A204.1 (cell line): Measurements from ENCODE around the gene SIX3.

Experiments
- FAIRE-seq: peaks from 2 replicates; lab custom pipeline; 2012; peaks lifted over from hg19 to GRCh38; lab: Jason Lieb, UNC

Gene SIX3

GRCh38 chr2:44957656-44958327, 16.3 kb downstream of the SIX3 start:
- no peak for FAIRE-seq

DNA sequence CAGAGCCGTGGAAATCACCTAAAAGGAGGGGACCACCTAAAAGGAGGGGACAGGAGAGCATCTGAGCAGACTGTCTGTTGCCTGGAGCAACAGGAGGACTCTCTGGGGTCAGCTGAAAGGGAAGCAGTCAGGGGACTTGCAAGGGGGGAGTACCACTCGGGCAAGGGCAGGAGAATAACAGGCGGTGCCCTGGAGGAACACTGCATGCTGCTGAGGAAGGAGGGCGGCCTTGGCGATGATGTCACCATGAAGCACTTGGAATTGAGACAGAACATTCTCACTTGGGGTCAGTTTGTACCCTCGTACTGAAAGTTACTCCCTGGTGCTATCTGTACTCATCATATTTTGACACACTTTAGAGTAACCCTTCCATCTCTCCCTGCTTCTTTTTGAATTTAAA, 18.4 kb downstream of the SIX3 start:
- no peak for FAIRE-seq

GRCh38 chr2:44960871-44961270, 19.4 kb downstream of the SIX3 start:
- FAIRE-seq: no peak

GRCh38 chr2:44962176-44962695, 20.7 kb downstream of the SIX3 start:
- FAIRE-seq: no peak

DNA sequence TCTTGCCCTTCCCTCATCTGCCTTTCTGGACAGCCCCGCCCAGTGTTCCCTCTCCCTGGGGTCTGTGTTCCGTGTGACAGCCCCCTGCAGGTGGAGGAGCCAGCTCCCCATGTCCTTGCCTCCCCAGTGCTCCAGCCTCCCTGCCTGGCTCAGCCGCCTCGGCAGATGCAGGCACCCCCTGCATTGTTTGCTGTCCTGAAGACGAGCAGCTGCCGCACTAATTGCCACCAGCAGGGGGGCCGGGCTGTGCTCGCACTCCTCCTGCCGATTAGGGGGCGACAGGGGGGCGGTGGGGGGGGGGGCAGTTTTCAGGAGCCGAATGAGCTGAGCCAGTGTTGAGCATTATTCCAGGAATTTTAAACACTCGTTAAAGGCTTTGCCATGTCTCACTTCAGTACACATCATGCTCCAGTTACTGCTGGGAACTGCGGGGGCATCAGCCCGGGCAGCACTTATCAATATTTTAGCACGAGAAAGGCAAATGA, 23.3 kb downstream of the SIX3 start:
- FAIRE-seq: no peak

DNA sequence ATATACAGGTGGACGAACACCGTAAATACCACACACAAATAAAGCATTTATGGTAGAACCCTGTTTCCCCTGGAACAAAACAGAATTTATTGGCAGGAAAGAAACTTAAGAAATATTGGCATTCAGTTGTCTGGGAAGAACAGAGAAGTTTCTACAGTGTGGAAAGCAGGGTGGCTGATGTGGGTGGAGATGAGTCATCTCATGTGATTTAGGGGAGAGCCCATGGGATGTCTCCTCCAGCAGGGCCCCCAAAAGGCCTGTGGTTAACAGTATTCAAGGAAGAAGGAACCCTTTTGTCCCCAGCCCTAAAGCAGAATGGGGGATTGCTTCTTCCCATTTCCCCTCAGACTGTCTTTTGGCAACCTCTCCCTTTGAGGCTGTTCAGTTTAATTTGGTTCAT, 24.2 kb downstream of the SIX3 start:
- FAIRE-seq: no peak

GRCh38 chr2:44967056-44967455, 25.6 kb downstream of the SIX3 start:
- FAIRE-seq: no peak

GRCh38 chr2:44967727-44968432, 26.4 kb downstream of the SIX3 start:
- no peak for FAIRE-seq

GRCh38 chr2:44969936-44970335, 28.4 kb downstream of the SIX3 start:
- FAIRE-seq: no peak

GRCh38 chr2:44970846-44971450, 29.4 kb downstream of the SIX3 start:
- no peak for FAIRE-seq

DNA sequence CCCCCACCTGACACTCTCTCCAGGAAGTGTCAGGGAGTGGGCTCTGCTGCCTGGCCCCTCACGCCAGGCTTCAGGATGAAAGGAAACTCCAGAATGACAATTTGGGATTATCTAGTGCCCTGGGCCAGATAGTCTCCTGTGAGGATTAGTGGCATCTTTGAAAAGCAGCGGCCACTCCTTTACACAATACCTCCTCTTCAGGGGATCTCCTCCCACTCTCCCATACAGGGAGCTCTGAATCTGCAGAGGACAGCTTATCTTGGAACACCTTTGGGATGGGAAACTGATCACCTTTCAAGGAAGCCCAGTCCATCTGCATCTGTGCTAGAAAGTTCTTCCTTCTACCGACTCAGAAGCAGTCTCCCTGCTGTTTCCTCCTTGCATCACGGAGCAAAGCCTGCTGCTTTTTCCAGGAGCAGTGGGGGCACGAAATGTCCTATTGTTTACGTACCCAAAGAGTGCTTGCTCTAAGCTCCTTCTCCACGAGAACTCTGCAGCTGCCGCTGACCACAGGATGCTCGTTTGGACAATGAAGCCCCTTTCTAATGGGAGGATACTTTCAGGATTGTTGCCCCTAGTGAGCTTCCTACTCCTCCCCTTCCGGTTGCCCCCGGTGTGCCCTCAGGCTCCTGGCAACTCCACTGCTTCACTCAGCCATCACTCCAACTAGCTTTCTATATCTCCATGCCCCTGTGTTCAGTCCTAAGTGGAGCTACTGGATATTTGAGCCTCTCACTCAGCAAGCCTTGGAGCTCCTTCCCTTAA, 31.5 kb downstream of the SIX3 start:
- FAIRE-seq: no peak

DNA sequence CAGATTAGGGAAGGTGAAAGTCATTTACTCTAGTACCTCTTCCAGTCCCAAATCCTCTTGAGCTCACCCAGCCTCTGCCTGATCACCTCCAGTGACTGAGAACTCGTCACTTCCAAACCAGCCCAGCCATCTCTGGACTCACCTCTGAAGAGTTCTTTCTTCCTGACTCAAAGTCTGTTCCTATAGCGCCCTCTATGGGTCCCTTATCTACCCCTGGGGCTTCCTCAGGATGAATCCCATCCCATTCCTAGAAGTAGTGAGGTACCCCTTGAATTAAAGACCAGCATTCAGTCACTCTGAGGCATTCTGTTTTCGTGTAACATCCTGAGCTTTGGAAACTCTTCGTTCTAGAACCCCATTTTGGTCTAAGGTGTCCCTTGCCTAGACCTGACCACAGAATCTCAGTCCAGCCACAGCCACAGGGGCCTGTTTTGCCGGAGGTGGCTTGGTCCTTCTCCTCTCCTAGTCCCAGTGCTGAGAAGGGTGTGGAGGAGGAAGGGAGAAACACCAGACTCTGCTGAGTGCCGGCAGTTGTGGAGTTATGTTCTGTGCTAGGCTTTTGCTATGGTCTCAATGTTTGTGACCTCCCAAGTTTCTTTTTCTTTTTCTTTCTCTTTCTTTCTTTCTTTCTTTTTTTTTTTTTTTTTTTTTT, 32.7 kb downstream of the SIX3 start:
- no peak for FAIRE-seq

DNA sequence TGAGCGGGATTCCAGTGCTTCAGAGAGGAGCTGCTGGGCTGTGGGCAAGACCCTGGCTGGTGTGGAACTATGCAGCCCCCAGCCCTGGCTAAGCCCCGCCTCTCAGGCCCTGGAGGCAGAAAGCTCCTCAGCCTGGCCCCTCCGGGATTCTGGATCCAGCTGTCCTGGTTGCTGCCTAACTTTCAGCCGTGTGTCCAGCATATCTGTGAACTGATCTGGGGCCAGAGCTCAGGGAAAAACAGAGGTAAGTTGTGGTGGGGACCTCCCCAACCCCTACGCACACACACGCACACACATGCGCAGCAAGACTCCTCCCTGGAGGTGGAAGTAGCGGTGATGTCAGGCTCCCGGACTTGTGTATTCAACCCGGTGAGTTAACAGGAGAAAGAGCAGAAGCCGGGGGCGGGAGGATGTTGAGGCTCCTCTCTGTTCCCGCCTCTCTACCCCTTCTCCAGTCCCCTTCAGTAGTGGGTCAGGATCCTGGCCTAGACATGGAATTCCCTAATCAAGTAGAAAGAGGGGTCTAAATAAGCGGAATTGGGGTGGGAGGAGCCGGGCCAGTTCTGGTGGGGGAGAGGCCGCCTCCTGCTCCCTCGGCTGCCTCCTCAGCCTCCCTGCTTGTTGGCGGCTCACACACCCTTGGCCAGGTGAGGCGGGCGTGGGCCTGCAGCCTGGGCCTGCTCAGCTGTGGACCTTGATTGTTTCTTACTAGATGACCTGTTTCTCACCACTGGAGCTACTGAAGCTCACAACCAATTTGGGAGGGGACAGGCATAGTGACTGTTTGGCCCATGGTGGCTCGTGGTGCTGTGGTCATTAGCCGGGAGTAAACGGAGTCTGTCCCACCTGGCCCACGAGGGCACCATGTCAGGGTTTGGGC, 34.3 kb downstream of the SIX3 start:
- FAIRE-seq: no peak

GRCh38 chr2:44979581-44979980, 38.1 kb downstream of the SIX3 start:
- no peak for FAIRE-seq

DNA sequence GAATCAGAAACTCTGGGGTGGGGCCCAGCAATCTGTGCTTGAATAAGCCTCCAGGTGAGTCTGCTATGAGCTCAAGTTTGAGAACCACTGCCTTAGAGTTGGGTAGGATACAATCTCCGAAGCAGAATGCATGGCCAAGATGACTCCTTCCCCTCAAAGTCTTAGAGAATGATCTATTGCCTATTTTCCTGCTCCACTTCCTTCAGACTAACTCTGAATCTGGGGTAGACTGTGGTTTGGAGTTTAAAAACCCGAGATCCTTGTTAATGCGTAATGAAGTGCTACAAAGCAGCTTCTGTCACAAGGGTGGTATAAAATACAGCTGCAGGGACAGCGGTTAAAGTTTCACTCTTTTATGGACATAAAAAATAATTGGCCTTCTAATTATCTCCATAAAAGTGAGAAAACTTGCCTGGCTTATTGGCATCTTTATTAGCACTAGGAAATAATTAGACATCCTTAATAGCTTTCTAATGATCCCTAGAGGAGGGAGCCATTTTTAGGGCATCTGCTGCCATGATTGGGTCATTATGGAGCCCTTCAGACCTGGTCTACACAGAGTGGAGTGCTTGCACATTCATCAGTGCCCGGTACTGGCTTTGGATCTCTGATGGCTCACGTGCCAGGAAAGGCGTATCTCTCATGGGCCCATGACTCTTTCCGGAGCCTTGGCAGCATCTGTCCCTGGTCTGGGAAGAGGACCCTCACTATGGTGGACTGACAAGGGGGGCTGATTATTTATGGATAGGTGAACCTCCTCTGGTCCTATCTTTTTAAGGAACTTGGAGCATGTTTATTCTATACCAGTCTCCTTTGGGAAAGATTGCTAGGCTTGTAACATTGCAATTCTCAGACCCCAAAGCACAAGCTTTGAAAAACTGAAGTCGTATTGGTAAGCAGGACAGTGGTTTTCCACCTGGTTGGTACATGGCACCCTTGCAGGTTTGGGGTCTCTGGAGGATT, 39.5 kb downstream of the SIX3 start:
- FAIRE-seq: no peak

- no peak for FAIRE-seq
Observed at GRCh38 chr2:44981714-44982108, 40.2 kb downstream of the SIX3 start.

DNA sequence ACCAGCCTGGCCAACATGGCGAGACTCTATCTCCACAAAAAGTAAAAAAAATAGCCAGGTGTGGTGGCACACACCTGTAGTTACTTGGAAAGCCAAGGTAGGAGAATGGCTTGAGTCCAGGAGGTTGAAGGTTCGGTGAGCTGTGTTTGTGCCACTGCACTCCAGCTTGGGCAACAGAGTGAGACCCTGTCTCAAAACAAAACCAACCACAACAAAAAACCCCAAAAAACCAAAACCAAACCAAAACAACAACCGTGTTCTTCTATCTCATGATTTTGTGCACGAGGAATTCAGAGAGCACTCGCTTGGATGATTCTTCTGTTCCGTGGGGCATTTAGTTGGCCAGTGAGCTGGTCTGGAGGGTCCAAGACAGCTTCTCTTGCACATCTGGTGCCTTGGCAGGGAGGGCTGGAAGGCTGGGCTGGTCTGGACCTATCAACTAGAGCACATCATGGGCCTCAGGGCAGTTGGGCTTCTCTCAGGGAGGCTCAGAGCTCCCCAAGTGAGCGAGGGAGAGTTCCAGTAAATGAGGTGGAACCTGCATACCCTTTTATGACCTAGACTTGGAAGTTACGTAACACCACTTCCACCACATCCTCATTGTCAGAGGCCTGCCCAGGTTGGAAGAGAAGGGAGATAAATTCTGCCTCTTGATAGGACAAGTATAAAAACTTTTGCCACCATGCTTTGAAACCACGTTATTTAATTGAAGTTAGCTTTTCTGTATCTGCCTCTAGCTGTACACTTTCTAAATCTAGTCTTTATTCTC, 42.5 kb downstream of the SIX3 start:
- no peak for FAIRE-seq

DNA sequence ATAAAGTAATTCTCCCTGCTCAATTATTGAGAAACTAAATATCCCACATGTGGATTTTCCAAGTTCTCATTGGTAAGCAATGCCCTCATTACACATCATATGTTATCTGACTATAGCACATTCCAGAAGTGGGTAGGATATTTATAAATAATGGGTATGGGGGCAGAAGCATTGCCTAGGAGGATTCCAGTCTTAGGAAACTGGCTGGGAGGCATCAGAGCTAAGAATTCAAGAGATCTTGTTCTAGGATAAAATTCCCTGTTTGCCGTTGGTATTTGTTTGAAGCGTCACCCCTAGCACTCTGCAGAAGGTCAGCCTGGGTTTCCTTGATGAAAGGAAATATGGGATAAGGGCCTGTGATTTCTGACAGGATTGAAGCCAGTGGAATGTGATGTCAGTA, 47.7 kb downstream of the SIX3 start:
- FAIRE-seq: no peak

- no peak for FAIRE-seq
Observed at GRCh38 chr2:44994377-44994776, 52.9 kb downstream of the SIX3 start.
